Prostate gland (tissue), 2 donors: ENCODE measurements around the gene SPAG7.

Source experiments
- CTCF ChIP-seq, 4 experiments: fragments of 200-600 bp in 2 of 4; fragments of 450-650 bp in 2 of 4; sonication (generic) in 2 of 4; IDR thresholded peaks; 1 replicate in 3 of 4; 2 replicates in 1 of 4; pipeline ENCODE4 v1.5.1; 2016 to 2019; ENCODE audit warnings: antibody characterized with exemption in 4 of 4, mild to moderate bottlenecking in 2 of 4, moderate library complexity in 2 of 4
- POLR2AphosphoS5 ChIP-seq: sonication (generic); formaldehyde crosslinking; IDR thresholded peaks from one replicate; pipeline ENCODE4 v1.6.1; 2017; ENCODE audit warnings: antibody characterized with exemption

- TF ChIP-seq CTCF (IDR thresholded peaks at IDR 0.05): no peak
- no peak for TF ChIP-seq POLR2AphosphoS5
Observed at GRCh38 chr17:4937553-4937952, 30.1 kb downstream of the SPAG7 start.
